Type B pancreatic cell (in vitro differentiated cells): ENCODE results near the gene SLC44A5. TPM values are rescaled to one million over a fixed set of nuclear protein-coding genes. Genes with fewer than 3 reads are reported as not detected.

Experiments
- DNase-seq: peaks from one replicate; pipeline ENCODE4 v3.0.0; 2021; ENCODE audit warnings: mixed read lengths; ENCODE audit not compliant: unreplicated experiment; ENCODE audit errors: extremely low spot score
- H3K27ac Mint-ChIP-seq: 2 replicates; pipeline ENCODE4 v1.8.0; 2021; ENCODE audit warnings: mild to moderate bottlenecking, mixed read lengths
- H3K27me3 Mint-ChIP-seq: 2 replicates; pipeline ENCODE4 v1.8.0; 2021; ENCODE audit warnings: mixed read lengths
- H3K36me3 Mint-ChIP-seq: 2 replicates; pipeline ENCODE4 v1.8.0; 2021; ENCODE audit warnings: mixed read lengths
- H3K4me1 Mint-ChIP-seq: one replicate; pipeline ENCODE4 v1.8.0; 2021; ENCODE audit warnings: mixed read lengths; ENCODE audit not compliant: unreplicated experiment
- H3K4me3 Mint-ChIP-seq: 2 replicates; pipeline ENCODE4 v1.8.0; 2021; ENCODE audit warnings: mild to moderate bottlenecking, mixed read lengths
- H3K9me3 Mint-ChIP-seq: 2 replicates; pipeline ENCODE4 v1.8.0; 2021; ENCODE audit warnings: mixed read lengths
- CTCF ChIP-seq: fragments of 200-600 bp; sonication (generic); conservative IDR thresholded peaks from 2 replicates; pipeline ENCODE4 v1.5.0; 2021; ENCODE audit warnings: antibody characterized with exemption, mild to moderate bottlenecking
- total RNA-seq: library from RNA; stranded (reverse); gene quantifications from 2 replicates; pipeline ENCODE4 v1.2.1, GENCODE V29; 2021; ENCODE audit warnings: low replicate concordance

Gene SLC44A5
- total RNA-seq, 1 donor from 2014 or later: 2.4 TPM

- H3K4me3 Mint-ChIP-seq: no peak overlapping the region
These were observed 166.7 kb downstream of the SLC44A5 start for GRCh38 chr1:75444220-75444619.

GRCh38 chr1:75440274-75440673, 170.6 kb downstream of the SLC44A5 start:
- no peak overlapping the region for H3K27ac Mint-ChIP-seq
- no peaks in the 10 kb centered on the region for H3K36me3 Mint-ChIP-seq
- no peak for DNase-seq
- H3K27me3 Mint-ChIP-seq: no peaks in the 10 kb centered on the region
- no peaks in the 10 kb centered on the region for H3K9me3 Mint-ChIP-seq
- no peak overlapping the region for H3K4me3 Mint-ChIP-seq
- TF ChIP-seq CTCF: no peak
- H3K4me1 Mint-ChIP-seq: peaks cover 7% of the 10 kb centered on the region

More at GRCh38 chr1:75444220-75444619, 166.7 kb downstream of the SLC44A5 start:
- H3K36me3 Mint-ChIP-seq: no peaks in the 10 kb centered on the region
- TF ChIP-seq CTCF: no peak
- no peaks in the 10 kb centered on the region for H3K9me3 Mint-ChIP-seq
- H3K4me1 Mint-ChIP-seq: no peaks in the 10 kb centered on the region
- no peak for DNase-seq
- H3K27me3 Mint-ChIP-seq: no peaks in the 10 kb centered on the region
- H3K27ac Mint-ChIP-seq: no peak overlapping the region

GRCh38 chr1:75438355-75438754, 172.6 kb downstream of the SLC44A5 start:
- Mint-ChIP-seq H3K27ac (no peak overlapping the region), H3K4me1 (peaks cover 7% of the 10 kb centered on the region), H3K4me3 (no peak overlapping the region), H3K27me3 (no peaks in the 10 kb centered on the region), H3K9me3 (no peaks in the 10 kb centered on the region), H3K36me3 (no peaks in the 10 kb centered on the region)
- DNase-seq: no peak
- TF ChIP-seq CTCF: no peak

- no peak for TF ChIP-seq CTCF
- Mint-ChIP-seq H3K4me3 (no peak overlapping the region), H3K27me3 (no peaks in the 10 kb centered on the region), H3K36me3 (no peaks in the 10 kb centered on the region), H3K4me1 (no peaks in the 10 kb centered on the region), H3K27ac (no peak overlapping the region), H3K9me3 (no peaks in the 10 kb centered on the region)
- no peak for DNase-seq
These were observed 179.1 kb downstream of the SLC44A5 start for GRCh38 chr1:75431843-75432242.

GRCh38 chr1:75430526-75430925, 180.4 kb downstream of the SLC44A5 start:
- Mint-ChIP-seq H3K36me3 (no peaks in the 10 kb centered on the region), H3K27ac (no peak overlapping the region), H3K4me3 (no peak overlapping the region), H3K9me3 (no peaks in the 10 kb centered on the region), H3K27me3 (no peaks in the 10 kb centered on the region), H3K4me1 (no peaks in the 10 kb centered on the region)
- no peak for TF ChIP-seq CTCF
- DNase-seq: no peak

- Mint-ChIP-seq H3K4me3 (no peak overlapping the region), H3K9me3 (no peaks in the 10 kb centered on the region)
These were observed 184.2 kb downstream of the SLC44A5 start for GRCh38 chr1:75426688-75427087.

More at GRCh38 chr1:75426688-75427087, 184.2 kb downstream of the SLC44A5 start:
- Mint-ChIP-seq H3K36me3 (no peaks in the 10 kb centered on the region), H3K4me1 (no peaks in the 10 kb centered on the region), H3K27me3 (no peaks in the 10 kb centered on the region), H3K27ac (no peak overlapping the region)
- no peak for DNase-seq
- no peak for TF ChIP-seq CTCF
